ENCODE results near the gene PPP6R2. TPM values are rescaled to one million over a fixed set of nuclear protein-coding genes. Genes with fewer than 3 reads are reported as not detected.
"Not testable (repeated sequence)": the region's sequence is repeated elsewhere in the genome, so short reads cannot be mapped to it uniquely, and the experiment has no call there.

PPP6R2 gene
- total RNA-seq, 1 donor from 2014 or later = 49.3 TPM

- H3K4me3 ChIP-seq (ENCODE audit: low read depth, low read length) = no peak overlapping the region
- DNase-seq (ENCODE audit: low read depth) = no peak
- no peak for TF ChIP-seq CTCF (conservative IDR thresholded peaks at IDR 0.05; ENCODE audit: low read depth, low read length)
Observed at GRCh38 chr22:50319503-50319951, 23.6 kb upstream of the PPP6R2 start.

DNA sequence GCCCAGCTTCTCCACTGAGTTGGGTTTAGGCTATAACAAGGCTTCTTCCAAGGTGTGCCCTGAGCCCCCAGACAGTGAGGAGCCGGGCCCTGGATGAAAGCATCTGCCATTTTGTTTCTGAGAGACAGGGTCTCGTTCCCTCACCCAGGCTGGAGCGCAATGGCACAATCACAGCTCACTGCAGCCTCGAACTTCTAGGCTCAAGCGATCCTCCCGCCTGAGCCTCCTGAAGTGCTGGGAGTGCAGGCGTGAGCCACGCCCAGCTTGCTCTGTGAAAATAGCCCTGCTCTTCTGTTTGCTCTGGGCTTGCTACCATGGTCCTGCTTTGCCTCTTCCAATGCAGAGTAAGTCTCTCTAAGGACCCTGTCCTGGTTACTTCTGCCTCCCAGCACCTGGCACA lies 23.0 kb upstream of the PPP6R2 start:
- DNase-seq (ENCODE audit: low read depth) = no peak
- H3K4me3 ChIP-seq (ENCODE audit: low read depth, low read length) = no peak overlapping the region
- TF ChIP-seq CTCF (conservative IDR thresholded peaks at IDR 0.05; ENCODE audit: low read depth, low read length) = no peak

- no peak overlapping the region for H3K4me3 ChIP-seq (ENCODE audit: low read depth, low read length)
- no peak for TF ChIP-seq CTCF (conservative IDR thresholded peaks at IDR 0.05; ENCODE audit: low read depth, low read length)
- DNase-seq (ENCODE audit: low read depth) = no peak
Observed at GRCh38 chr22:50320671-50321325, 22.3 kb upstream of the PPP6R2 start.

- not testable (repeated sequence) for H3K4me3 ChIP-seq (ENCODE audit: low read depth, low read length); DNase-seq (ENCODE audit: low read depth)
Observed at GRCh38 chr22:50322382-50323104, 20.6 kb upstream of the PPP6R2 start.

DNA sequence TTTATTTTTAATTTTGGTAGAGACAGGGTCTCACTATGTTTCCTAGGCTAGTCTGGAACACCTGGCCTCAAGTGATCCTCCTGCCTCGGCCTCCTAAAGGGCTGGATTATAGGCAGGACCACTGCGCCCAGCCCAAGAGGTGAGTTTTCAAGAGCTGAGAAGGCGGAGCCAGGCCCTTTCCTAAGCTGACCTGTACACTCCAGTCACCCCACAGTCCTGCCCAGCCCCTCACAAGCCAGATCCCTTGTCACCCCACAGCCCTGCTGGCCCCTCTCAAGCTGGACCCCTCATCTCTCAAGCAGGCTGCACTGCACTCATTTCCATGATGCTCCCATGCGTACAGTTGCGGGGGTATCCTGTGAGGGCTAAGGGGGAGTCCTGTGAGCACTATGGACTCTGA lies 19.2 kb upstream of the PPP6R2 start:
- H3K4me3 ChIP-seq (ENCODE audit: low read depth, low read length) = no peak overlapping the region
- no peak for DNase-seq (ENCODE audit: low read depth)
- TF ChIP-seq CTCF (conservative IDR thresholded peaks at IDR 0.05; ENCODE audit: low read depth, low read length) = no peak

DNA sequence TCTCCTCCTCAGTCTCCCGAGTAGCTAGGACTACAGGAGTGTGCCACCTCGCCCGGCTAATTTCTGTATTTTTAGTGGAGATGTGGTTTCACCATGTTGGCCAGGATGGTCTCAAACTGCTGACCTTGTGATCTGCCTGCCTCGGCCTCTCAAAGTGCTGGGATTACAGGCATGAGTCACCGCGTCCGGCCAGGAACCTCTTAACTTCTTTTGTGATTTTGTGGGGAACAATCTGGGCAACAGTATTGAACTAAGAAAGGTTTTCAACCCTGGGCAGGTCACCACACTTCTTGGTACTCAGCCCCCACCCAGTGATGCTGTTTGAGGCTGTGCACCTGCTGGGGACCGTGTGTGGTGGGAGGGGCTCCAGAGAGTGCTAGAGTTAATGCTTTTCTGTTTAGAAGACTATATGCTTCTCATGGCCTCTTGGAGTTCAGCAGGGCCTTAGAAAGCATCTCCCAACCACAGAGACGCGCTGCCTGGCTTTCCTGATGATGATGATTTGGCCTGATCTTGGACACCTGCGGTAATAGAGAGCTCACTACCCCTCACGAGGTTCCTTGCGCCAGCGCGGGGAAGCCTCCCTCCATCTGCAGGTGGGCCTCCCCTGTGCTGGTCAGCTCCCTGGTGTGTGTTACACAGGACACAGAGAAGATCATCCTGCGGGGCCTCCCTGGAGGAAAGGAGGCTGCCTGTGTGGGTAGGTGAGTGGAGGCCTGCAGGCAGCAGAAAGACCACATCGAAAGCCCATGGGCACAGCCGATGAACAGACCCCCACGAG lies 17.5 kb upstream of the PPP6R2 start:
- H3K4me3 ChIP-seq (ENCODE audit: low read depth, low read length) = peak overlapping the region; percentile 62
- no peak for TF ChIP-seq CTCF (conservative IDR thresholded peaks at IDR 0.05; ENCODE audit: low read depth, low read length)
- DNase-seq (ENCODE audit: low read depth) = no peak

- no peak for DNase-seq (ENCODE audit: low read depth)
- H3K4me3 ChIP-seq (ENCODE audit: low read depth, low read length) = peak overlapping the region; percentile 62
- no peak for TF ChIP-seq CTCF (conservative IDR thresholded peaks at IDR 0.05; ENCODE audit: low read depth, low read length)
Observed at GRCh38 chr22:50326225-50326955, 16.7 kb upstream of the PPP6R2 start.
